Right hindlimb (tissue), 1 donor: Measurements from ENCODE around the gene FIBCD1.

Experiments used
- DNase-seq: peaks from one replicate; pipeline ENCODE4 v3.0.0-alpha.2; 2018

Gene FIBCD1

GRCh38 chr9:130938652-130939404, at the start of gene FIBCD1:
TSS of gene FIBCD1 (minus strand) at chr9:130939247. CDS start at chr9:130938607, 640 bp downstream.
- DNase-seq: no peak

- DNase-seq: no peak
Observed at GRCh38 chr9:130988400-130988747, 49.3 kb upstream of the FIBCD1 start.

GRCh38 chr9:130987738-130988399, 48.8 kb upstream of the FIBCD1 start:
- no peak for DNase-seq

GRCh38 chr9:130987054-130987453, 48.0 kb upstream of the FIBCD1 start:
- no peak for DNase-seq

- no peak for DNase-seq
Observed at GRCh38 chr9:130986356-130986965, 47.4 kb upstream of the FIBCD1 start.

GRCh38 chr9:130985606-130986162, 46.6 kb upstream of the FIBCD1 start:
- DNase-seq: no peak

GRCh38 chr9:130985029-130985428, 46.0 kb upstream of the FIBCD1 start:
- DNase-seq: no peak

- no peak for DNase-seq
Observed at GRCh38 chr9:130984521-130984920, 45.5 kb upstream of the FIBCD1 start.

GRCh38 chr9:130983970-130984369, 44.9 kb upstream of the FIBCD1 start:
- no peak for DNase-seq

- no peak for DNase-seq
Observed at GRCh38 chr9:130983359-130983670, 44.3 kb upstream of the FIBCD1 start.

- DNase-seq: no peak
Observed at GRCh38 chr9:130982636-130983358, 43.8 kb upstream of the FIBCD1 start.

GRCh38 chr9:130981756-130982137, 42.7 kb upstream of the FIBCD1 start:
- no peak for DNase-seq

- DNase-seq: no peak
Observed at GRCh38 chr9:130981002-130981755, 42.1 kb upstream of the FIBCD1 start.

GRCh38 chr9:130980526-130980925, 41.5 kb upstream of the FIBCD1 start:
- no peak for DNase-seq

GRCh38 chr9:130979591-130980385, 40.7 kb upstream of the FIBCD1 start:
- DNase-seq: no peak

- no peak for DNase-seq
Observed at GRCh38 chr9:130977811-130978221, 38.8 kb upstream of the FIBCD1 start.

- no peak for DNase-seq
Observed at GRCh38 chr9:130975932-130976841, 37.1 kb upstream of the FIBCD1 start.

GRCh38 chr9:130975156-130975555, 36.1 kb upstream of the FIBCD1 start:
- DNase-seq: no peak

GRCh38 chr9:130974697-130975096, 35.6 kb upstream of the FIBCD1 start:
- no peak for DNase-seq

GRCh38 chr9:130973686-130974281, 34.7 kb upstream of the FIBCD1 start:
- DNase-seq: no peak
